ENCODE data around the gene IGIP.

- no peak for TF ChIP-seq CTCF (IDR thresholded peaks at IDR 0.05)
- no peak for TF ChIP-seq EZH2 (IDR thresholded peaks at IDR 0.05)
- TF ChIP-seq EZH2phosphoT487 (IDR thresholded peaks at IDR 0.05): no peak
These were observed 24.5 kb downstream of the IGIP start for GRCh38 chr5:140150201-140150600.

Measured in neural progenitor cell (in vitro differentiated cells).